Measurements from ENCODE around the gene ZFP36L2.

GRCh38 chr2:43198263-43198662 lies 28.1 kb downstream of the ZFP36L2 start:
- TF ChIP-seq, protein P1, sequence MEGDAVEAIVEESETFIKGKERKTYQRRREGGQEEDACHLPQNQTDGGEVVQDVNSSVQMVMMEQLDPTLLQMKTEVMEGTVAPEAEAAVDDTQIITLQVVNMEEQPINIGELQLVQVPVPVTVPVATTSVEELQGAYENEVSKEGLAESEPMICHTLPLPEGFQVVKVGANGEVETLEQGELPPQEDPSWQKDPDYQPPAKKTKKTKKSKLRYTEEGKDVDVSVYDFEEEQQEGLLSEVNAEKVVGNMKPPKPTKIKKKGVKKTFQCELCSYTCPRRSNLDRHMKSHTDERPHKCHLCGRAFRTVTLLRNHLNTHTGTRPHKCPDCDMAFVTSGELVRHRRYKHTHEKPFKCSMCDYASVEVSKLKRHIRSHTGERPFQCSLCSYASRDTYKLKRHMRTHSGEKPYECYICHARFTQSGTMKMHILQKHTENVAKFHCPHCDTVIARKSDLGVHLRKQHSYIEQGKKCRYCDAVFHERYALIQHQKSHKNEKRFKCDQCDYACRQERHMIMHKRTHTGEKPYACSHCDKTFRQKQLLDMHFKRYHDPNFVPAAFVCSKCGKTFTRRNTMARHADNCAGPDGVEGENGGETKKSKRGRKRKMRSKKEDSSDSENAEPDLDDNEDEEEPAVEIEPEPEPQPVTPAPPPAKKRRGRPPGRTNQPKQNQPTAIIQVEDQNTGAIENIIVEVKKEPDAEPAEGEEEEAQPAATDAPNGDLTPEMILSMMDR (IDR thresholded peaks at IDR 0.05): no peak
- TF ChIP-seq POLR2A (IDR thresholded peaks at IDR 0.05): no peak
- no peak for TF ChIP-seq EP300 (IDR thresholded peaks at IDR 0.05)
